ENCODE results near the gene SELENOW. TPM values are rescaled to one million over a fixed set of nuclear protein-coding genes. Genes with fewer than 3 reads are reported as not detected.
"Not testable (repeated sequence)": the region's sequence is repeated elsewhere in the genome, so short reads cannot be mapped to it uniquely, and the experiment has no call there.

Gene SELENOW
- total RNA-seq, result 306 TPM

DNA sequence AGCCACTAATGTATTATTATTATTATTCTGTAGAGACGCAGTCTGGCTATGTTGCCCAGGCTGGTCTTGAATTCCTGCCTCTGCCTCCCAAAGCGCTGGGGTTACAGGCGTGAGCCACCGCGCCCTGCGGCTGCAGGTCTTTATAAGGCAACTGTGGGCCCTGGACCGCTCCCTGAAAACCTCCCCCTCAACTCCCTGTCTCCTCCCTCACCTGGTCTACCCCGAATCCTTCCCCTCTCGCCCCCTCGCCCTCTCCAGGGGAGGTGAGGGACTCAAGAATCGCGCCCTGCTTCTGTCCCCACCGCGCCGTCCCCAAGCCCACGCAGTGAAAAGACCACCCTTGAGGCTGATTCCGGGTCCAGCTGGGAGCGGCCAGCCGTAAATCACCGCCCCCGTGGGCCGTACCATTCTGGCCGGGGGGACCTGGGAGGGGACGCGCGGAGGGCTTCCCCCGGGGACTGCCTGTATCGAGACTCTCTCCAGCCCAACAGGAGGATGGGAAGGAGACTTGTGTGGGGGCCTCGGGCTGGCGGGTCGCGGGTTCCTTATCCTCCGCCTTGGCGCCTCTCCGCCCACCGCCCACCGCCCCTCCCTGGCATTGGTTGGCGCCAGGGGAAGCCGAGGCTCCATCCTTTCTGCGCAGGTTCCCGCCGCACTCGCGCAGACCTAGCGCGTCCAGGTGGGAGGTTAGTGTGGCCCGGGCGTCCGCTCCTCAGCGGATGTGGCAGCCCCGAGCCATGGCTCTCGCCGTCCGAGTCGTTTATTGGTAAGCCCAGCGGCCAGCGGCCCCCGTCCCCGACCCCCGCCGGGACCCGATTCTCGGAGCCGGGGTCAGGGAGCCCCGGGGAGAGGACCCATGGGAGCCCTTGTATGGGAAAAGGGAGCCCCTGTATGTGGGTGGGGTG lies at the start of gene SELENOW:
SELENOW (plus strand) TSS at position 655 of the 905 bp plus-strand sequence; CDS start at position 738, 83 bp downstream.
- ATAC-seq (peak; percentile 92), DNase-seq (ENCODE audit: low spot score) (peak; percentile 89)
- intact Hi-C loops (cut with DNase I), result no loop called here

DNA sequence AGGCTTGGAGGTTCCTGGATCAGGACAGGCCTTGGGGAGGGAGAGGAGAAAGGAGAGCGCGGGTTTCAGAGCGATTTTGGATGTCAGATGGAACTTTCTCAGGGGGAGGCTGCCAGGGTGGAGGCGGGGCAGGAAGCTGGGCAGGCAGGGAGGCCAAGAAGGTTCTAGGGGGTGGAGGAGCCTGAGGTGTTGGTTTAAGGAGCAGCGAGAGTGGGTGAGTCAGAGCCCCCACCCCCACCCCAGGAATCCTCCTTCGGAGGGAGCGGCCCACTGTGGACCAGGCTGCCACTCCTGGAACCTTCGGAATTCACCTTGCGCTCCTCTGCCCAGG lies 49.1 kb upstream of the SELENOW start:
- intact Hi-C loops (cut with DNase I), result no loop called here
- no peak for DNase-seq (ENCODE audit: low spot score)
- ATAC-seq, result peak; percentile 92

DNA sequence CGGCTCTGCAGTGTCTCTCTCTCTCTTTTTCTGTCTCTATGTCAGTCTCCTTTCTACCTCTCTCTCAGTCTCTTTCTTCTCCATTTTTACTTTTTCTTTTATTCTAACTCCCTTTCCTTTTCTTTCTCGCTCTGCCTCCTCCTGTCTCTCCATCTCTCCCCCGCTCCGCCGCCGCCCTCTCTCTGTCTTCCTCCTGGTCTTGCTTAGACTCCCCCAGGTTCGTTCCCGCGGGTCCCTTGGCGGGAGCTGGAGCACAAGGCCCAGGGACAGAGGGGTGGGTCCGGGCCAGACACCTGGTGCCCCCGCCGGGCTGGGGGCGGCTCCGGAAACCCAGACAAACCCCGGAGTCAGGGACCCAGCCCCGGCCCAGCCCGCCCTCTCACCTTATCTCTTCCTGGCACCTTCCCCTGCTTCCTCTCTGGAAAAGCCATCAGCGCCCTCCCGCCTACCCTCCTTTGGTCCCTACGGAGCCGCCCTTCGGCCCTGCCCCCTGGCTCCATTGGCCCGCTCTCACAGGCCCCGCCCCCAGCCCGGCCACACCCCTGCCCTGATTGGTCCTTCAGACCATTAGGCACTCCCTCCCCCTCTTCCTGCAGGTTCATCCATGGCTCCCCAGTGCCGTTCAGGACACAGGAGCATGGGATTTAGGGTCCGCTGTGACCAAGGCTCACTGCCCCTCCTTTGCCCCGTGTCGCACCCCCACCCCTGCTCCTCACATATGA lies 48.5 kb upstream of the SELENOW start:
- DNase-seq (ENCODE audit: low spot score) (no peak), ATAC-seq (peak; percentile 79)
- intact Hi-C loops (cut with DNase I), result no loop called here

DNA sequence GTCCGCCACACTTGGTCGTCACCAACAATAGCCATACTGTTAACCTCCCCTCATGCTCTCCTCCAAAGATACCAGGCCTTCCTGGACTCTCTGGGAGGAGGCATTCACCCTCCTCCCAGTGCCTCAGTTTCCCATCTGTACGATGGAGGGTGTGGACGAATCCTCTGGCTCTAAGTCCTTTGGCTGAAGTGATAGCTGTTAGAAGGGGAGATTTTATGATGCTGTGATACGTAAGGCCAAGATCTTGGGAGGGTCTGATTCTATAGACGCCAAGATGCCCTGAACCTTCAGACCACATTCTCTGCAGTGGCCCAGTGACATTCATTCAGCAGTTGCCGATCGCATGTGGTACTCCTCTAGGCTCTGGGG lies 48.0 kb upstream of the SELENOW start:
- no peak for ATAC-seq
- no peak for DNase-seq (ENCODE audit: low spot score)
- intact Hi-C loops (cut with DNase I), result no loop called here

DNA sequence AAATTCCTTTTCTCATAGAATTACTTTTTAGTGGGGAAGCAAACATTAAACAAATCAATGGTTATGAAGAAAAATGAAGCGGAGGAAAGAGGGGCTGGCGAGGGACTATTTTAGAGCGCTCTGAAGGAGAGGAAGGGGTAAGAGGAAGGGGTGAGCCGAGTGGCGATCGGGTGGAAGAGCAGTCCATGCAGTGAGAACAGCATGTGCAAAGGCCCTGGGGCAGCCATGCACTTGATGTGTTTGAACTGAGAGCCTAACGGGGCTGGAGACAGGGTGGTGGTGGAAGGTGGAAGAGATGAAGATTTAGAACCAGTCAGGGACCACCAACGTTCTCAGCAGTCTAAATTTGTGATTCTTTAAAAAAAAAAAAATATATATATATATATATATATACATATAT lies 47.6 kb upstream of the SELENOW start:
- intact Hi-C loops (cut with DNase I), result no loop called here
- ATAC-seq, result no peak
- DNase-seq (ENCODE audit: low spot score), result no peak

DNA sequence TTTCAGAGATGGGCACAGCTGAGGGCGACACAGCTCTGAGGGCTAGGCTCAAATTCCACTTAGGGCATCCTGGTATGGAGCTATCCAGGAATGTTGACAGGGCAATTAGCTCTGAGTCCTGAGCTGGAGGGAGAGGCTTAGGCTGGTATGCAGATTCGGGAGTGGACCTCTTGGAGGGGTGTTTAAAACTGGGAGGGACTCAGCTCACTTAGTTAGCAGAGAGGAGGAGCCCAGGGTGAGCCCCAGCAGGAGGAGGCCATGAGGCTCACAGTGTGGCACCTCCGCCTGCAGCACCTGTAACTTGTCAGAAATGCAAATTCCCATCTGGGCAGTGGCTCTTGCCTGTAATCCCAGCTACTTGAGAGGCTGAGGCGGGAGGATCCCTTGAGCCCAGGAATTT lies 43.4 kb upstream of the SELENOW start:
- DNase-seq (ENCODE audit: low spot score) (no peak), ATAC-seq (no peak)
- intact Hi-C loops (cut with DNase I), result no loop called here

DNA sequence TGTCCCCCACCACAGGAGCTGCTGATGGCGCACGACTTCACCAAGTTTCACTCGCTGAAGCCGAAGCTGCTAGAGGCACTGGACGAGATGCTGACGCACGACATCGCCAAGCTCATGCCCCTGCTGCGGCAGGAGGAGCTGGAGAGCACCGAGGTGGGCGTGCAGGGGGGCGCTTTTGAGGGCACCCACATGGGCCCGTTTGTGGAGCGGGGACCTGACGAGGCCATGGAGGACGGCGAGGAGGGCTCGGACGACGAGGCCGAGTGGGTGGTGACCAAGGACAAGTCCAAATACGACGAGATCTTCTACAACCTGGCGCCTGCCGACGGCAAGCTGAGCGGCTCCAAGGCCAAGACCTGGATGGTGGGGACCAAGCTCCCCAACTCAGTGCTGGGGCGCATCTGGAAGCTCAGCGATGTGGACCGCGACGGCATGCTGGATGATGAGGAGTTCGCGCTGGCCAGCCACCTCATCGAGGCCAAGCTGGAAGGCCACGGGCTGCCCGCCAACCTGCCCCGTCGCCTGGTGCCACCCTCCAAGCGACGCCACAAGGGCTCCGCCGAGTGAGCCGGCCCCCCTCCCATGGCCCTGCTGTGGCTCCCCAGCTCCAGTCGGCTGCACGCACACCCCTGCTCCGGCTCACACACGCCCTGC lies 37.5 kb upstream of the SELENOW start:
- ATAC-seq (no peak), DNase-seq (ENCODE audit: low spot score) (no peak)
- intact Hi-C loops (cut with DNase I), result no loop called here

DNA sequence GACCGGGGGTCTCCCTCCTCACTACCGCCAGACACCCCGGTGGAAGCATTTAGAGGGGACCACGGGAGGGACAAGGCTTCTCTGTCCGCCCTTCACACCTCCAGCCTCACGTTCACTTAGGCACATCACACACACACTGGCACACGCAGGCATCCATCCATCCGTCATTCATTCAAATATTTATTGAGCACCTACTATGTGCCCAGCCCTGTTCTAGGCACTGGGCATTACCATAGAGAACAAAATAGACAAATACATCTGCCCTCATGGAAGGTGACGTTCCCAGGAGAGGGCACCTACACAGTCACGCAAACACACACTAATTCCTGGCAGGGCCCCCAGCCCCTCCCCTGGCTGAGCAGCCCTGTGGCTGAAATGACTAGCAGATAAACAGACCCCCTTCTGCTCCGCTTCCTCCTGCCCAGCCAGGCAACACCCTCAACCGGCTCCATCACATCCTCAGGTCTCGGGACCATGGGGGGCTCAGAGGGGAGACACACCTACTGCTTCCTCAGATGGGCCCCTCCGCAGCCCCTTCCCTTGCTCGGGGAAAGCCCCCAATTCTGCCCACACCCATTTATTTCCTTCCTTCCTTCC lies 36.9 kb upstream of the SELENOW start:
- intact Hi-C loops (cut with DNase I), result loop anchor here (2.0 kb wide), 1 partner anchor 29 kb away; the partner anchor contains the start of gene EHD2
- ATAC-seq, result no peak
- no peak for DNase-seq (ENCODE audit: low spot score)

DNA sequence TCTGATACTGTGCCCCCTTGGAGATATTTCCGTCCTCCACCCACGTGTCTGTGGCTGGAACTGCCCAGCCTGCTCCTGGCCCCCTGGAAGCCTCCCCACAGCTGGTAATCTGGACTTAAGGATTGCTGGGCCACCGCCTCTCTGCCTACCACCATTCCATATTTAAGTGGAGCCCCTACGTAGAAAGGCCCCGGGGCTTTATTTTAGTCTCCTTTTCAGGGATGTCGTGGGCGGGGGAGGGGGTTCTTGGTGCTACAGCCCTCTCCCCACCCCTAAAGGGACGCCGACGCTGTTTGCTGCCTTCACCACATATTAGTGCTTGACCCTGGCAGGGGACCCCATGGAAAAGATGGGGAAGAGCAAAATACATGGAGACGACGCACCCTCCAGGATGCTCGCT lies 35.9 kb upstream of the SELENOW start:
- ATAC-seq (peak; percentile 7), DNase-seq (ENCODE audit: low spot score) (no peak)
- intact Hi-C loops (cut with DNase I), result loop anchor here (2.0 kb wide), 1 partner anchor 30 kb away; the partner anchor contains the start of gene EHD2

DNA sequence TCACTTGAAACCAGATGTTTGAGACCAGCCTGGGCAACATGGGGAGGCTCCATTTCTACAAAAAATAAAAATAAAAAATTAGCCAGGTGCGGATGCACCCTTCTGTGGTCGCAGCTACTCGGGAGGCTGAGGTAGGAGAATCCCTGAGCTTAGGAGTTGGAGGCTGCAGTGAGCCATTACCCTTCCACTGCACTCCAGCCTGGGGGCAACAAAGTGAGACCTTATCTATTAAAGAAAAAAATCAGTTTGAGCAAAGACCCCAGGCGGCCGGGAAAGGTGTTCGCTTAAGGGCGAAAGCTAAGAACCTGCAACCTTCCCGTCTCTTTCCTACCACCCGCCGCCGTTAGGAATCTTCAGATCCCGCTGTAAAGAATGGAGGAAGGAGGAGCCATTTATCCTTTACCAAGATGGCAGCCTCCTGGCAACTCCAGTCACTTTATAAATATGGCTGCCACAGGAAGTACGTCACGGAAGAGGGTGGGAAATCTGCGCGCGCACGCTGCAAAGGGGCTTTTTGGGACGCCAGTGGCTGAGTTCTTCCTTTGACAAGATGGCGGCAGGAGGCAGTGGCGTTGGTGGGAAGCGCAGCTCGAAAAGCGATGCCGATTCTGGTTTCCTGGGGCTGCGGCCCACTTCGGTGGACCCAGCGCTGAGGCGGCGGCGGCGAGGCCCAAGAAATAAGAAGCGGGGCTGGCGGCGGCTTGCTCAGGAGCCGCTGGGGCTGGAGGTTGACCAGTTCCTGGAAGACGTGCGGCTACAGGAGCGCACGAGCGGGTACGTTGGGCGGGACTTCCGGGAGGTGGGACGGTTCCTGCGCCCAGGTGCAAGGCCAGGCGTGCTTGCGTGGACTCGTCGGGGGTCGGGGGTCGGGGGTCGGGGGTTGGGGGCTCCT lies 33.2 kb upstream of the SELENOW start, which contains the start of gene NOP53:
NOP53 (plus strand) TSS at position 537 of the 892 bp plus-strand sequence; CDS start at position 551, 14 bp downstream.
- DNase-seq (ENCODE audit: low spot score) (peak; percentile 98), ATAC-seq (peak; percentile 80)
- intact Hi-C loops (cut with DNase I), result no loop called here

DNA sequence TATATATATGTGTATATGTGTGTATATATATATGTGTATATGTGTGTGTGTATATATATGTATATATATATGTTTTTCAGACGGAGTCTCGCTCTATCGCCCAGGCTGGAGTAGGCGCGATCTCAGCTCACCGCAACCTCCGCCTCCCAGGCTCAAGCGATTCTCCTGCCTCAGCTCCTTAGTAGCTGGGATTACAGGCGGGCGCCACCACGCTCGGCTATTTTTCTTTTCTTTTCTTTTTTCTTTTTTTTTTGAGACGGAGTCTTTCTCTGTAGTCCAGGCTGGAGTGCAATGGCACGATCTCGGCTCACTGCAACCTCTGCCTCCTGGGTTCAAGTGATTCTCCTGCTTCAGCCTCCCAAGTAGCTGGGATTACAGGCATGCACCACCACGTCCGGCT lies 32.4 kb upstream of the SELENOW start:
- ATAC-seq; intact Hi-C loops (cut with DNase I); DNase-seq (ENCODE audit: low spot score): not testable (repeated sequence)

DNA sequence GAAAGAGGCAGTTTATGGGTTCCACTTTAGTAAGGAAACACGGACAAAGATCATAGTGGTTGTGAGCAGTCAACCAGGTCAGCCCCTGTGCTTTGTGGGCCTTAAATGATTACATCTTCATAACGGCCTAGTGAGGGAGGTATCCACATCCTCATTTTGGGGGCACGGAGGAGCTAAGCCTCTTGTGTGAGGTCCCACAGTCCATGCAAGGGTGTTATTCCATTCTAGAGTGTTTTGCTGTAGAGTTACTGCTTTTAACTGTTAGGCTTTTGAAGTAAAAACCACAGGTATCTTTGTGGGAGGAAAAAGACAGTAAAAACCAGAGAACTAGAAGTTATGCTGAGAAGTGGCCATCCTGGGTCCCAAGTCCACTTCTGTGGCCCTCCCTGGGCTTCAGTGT lies 29.2 kb upstream of the SELENOW start:
- no peak for ATAC-seq
- intact Hi-C loops (cut with DNase I), result no loop called here
- DNase-seq (ENCODE audit: low spot score), result no peak

DNA sequence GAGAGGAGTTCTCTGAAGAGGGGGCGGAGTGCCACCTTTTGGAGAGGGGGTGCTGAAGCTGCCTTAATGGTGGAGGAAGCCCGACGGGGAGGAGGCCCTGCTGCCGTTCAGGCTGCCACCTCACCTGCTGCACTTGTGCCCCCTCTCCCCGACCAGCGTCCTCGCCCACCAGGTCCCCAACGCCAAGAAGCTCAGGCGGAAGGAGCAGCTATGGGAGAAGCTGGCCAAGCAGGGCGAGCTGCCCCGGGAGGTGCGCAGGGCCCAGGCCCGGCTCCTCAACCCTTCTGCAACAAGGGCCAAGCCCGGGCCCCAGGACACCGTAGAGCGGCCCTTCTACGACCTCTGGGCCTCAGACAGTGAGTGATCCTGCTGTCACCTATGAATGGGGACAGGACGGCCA lies 27.8 kb upstream of the SELENOW start:
- ATAC-seq, result no peak
- no peak for DNase-seq (ENCODE audit: low spot score)
- intact Hi-C loops (cut with DNase I), result no loop called here

DNA sequence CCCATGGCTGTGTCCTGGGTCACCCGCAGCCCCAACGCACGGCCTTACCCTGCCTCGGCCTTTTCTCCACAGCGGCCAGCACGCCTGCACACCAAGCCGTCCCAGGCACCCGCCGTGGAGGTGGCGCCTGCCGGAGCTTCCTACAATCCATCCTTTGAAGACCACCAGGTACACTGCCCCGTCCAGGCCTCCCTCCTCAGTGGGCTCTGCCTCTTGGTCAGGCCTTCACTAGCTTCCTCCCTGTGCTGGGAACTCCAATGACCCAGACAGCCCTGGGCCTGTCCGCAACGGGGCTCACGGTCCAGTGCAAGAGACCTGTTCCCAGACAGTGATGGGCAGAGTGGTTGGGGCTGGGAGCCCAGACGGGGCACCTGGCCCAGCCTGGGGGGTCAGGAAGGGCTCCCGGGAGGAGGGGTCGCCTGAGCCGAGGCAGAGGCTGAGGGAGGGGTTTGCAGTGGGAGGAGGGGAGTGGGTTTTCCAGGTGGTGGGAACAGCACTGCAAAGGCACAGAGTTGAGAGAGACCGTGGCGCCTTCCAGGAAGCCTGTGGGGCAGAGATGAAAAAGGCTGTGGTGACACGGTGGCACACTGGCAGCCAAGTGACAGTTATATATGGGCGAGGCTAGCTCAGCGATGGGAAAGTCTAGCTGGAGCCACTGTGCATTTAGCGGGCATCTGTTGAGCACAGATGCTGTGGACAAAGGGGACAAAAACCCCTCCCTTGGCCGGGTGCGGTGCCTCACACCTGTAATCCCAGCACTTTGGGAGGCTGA lies 25.9 kb upstream of the SELENOW start:
- intact Hi-C loops (cut with DNase I), result no loop called here
- DNase-seq (ENCODE audit: low spot score) (no peak), ATAC-seq (no peak)

DNA sequence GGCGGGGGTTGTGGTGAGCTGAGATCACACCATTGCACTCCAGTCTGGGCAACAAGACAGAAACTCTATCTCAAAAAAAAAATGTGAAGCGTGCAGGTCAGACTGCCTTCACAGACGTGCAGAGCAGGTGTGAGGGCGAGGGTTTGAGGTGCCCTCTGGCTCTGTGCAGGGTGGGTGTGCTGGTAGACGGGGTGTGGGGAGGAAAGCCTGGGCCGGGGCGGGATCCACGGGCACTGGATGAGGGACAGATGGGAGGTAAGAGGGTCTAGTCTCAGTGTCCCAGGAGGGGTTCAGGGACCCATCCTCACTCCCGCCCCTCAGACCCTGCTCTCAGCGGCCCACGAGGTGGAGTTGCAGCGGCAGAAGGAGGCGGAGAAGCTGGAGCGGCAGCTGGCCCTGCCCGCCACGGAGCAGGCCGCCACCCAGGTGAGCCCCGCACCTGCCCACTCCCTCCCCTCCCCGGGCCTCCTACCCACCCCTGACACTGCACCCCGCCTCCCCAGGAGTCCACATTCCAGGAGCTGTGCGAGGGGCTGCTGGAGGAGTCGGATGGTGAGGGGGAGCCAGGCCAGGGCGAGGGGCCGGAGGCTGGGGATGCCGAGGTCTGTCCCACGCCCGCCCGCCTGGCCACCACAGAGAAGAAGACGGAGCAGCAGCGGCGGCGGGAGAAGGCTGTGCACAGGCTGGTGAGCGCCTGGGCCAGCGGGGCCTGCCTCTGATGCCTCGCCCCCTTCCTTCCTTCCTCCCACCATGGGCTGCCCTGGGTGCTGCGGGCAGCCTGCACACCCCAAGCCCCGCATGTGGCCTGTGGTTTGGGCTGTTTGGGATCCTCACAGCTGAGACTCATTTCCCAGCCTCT lies 24.1 kb upstream of the SELENOW start:
- ATAC-seq, result no peak
- intact Hi-C loops (cut with DNase I), result no loop called here
- DNase-seq (ENCODE audit: low spot score), result no peak

DNA sequence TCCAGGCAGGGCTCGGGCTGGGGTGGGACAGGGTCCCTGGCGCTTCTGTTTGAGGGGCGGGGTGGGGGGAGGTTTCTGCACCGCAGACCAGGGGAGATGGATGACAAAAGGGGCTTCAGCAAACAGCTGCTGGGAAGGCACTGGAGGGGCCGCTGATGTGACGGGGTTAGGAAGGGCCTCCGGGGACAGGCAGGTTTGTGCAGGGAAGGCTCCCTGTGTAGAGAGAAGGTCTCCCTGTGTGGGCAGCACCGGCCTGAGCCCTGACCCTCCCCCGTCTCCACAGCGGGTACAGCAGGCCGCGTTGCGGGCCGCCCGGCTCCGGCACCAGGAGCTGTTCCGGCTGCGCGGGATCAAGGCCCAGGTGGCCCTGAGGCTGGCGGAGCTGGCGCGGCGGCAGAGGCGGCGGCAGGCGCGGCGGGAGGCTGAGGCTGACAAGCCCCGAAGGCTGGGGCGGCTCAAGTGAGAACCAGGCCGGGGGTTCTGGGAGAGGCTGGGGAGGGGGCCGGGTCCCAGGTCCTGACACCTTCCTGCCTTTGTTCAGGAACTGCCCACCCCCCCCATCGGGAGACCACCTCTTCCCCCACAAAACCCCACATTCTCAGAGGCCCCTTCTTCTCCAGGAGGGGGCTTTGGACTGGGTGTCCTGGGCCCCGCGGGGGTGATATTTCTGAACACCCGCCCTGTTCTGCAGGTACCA lies 23.3 kb upstream of the SELENOW start:
- no peak for ATAC-seq
- DNase-seq (ENCODE audit: low spot score), result no peak
- intact Hi-C loops (cut with DNase I), result no loop called here

Measured in sciatic nerve (tissue), 2 donors.